Ishikawa (cell line): ENCODE data around the gene KRTAP19-3.

Experiments
- CEBPB ChIP-seq: IDR thresholded peaks from 2 replicates; pipeline ENCODE4 v1.6.1; 2012
- MAX ChIP-seq: IDR thresholded peaks from 2 replicates; pipeline ENCODE4 v1.6.1; 2012
- NFIC ChIP-seq: IDR thresholded peaks from 2 replicates; pipeline ENCODE4 v1.6.1; 2012
- REST ChIP-seq: IDR thresholded peaks from 2 replicates; pipeline ENCODE4 v1.6.1; 2012; ENCODE audit warnings: low read depth, mild to moderate bottlenecking
- TAF1 ChIP-seq: IDR thresholded peaks from 2 replicates; pipeline ENCODE4 v1.6.1; 2012; ENCODE audit warnings: low read depth, mild to moderate bottlenecking
- YY1 ChIP-seq: IDR thresholded peaks from 2 replicates; pipeline ENCODE4 v1.6.1; 2012; ENCODE audit warnings: low read depth

- TF ChIP-seq TAF1 (no peak), NFIC (no peak), REST (no peak), YY1 (no peak), CEBPB (no peak), MAX (no peak)
Measured at GRCh38 chr21:30448514-30448913, 43.3 kb downstream of the KRTAP19-3 start.
